ENCODE results near the gene QSOX2. TPM values are rescaled to one million over a fixed set of nuclear protein-coding genes. Genes with fewer than 3 reads are reported as not detected.
A peak's percentile ranks its signal among the peaks of the same experiment; 100 is the strongest.

QSOX2 gene
- total RNA-seq, 2 experiments from 2014 or later = 14.4 TPM

GRCh38 chr9:136246849-136247550 is 1.4 kb upstream of the QSOX2 start:
- peak overlapping the region; percentile 38 for H3K4me3 Mint-ChIP-seq
- intact Hi-C loops (cut with DNase I, micrococcal nuclease) = loop anchor here (1.0 to 10.0 kb wide), 6 partner anchors 20 to 340 kb away; partner anchors contain the start of genes UBAC1 (in 2 of the 2), CAMSAP1 (in 1 of the 2), DNLZ (in 1 of the 2) and SEC16A (in 1 of the 2)
- TF ChIP-seq, protein P1, sequence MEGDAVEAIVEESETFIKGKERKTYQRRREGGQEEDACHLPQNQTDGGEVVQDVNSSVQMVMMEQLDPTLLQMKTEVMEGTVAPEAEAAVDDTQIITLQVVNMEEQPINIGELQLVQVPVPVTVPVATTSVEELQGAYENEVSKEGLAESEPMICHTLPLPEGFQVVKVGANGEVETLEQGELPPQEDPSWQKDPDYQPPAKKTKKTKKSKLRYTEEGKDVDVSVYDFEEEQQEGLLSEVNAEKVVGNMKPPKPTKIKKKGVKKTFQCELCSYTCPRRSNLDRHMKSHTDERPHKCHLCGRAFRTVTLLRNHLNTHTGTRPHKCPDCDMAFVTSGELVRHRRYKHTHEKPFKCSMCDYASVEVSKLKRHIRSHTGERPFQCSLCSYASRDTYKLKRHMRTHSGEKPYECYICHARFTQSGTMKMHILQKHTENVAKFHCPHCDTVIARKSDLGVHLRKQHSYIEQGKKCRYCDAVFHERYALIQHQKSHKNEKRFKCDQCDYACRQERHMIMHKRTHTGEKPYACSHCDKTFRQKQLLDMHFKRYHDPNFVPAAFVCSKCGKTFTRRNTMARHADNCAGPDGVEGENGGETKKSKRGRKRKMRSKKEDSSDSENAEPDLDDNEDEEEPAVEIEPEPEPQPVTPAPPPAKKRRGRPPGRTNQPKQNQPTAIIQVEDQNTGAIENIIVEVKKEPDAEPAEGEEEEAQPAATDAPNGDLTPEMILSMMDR (IDR thresholded peaks at IDR 0.05) = no peak

DNA sequence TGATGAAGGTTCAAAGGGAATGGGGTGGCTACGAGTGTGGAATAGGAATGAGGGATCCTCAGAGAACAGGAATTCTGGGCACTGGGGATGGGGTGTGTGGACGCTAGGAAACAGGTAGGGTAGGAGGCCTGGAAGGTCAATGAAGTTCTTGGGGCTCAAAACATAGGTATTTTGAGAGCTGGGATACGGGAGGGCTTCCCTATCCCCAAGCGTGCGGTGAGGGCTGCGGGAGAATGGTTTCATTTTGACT is 718 bp downstream of the QSOX2 start:
- intact Hi-C loops (cut with DNase I, micrococcal nuclease) = loop anchor here (1.0 to 10.0 kb wide), 5 partner anchors 118 to 338 kb away; partner anchors contain the start of genes UBAC1 (in 2 of the 2), CAMSAP1 (in 1 of the 2), DNLZ (in 1 of the 2) and SEC16A (in 1 of the 2)

More at GRCh38 chr9:136246849-136247550, 1.4 kb upstream of the QSOX2 start:
- H3K27ac ChIP-seq (ENCODE audit: low read depth in 1 of 2, low read length in 2 of 2) = no peak overlapping the region
- ATAC-seq (ENCODE audit: poor library complexity) (no peak), DNase-seq (no peak)
- H3K36me3 ChIP-seq (ENCODE audit: insufficient read depth, low read length) = no peaks in the 10 kb centered on the region
- H3K4me1 ChIP-seq (ENCODE audit: insufficient read depth, low read length) = peaks cover 35% of the 10 kb centered on the region
- ChIA-PET POLR2A (interaction anchor here (2.5 kb wide), 1 partner anchor 20 kb away, joined by 7 read pairs; no protein-coding TSS in a partner anchor), CTCF (interaction anchor here (1.8 kb wide), 1 partner anchor 20 kb away, joined by 4 read pairs; no protein-coding TSS in a partner anchor)
- H3K27me3 ChIP-seq (ENCODE audit: control insufficient read depth in 1 of 2, insufficient read depth in 2 of 2, low read length in 2 of 2) = no peaks in the 10 kb centered on the region
- Mint-ChIP-seq H3K27me3 (no peaks in the 10 kb centered on the region), H3K9me3 (no peaks in the 10 kb centered on the region), H3K4me1 (ENCODE audit: low read depth) (peaks cover 32% of the 10 kb centered on the region), H3K27ac (no peak overlapping the region), H3K36me3 (ENCODE audit: low read depth) (peaks cover 7% of the 10 kb centered on the region)
- no peak overlapping the region for H3K4me3 ChIP-seq (ENCODE audit: low read length)
- no peaks in the 10 kb centered on the region for H3K9me3 ChIP-seq (ENCODE audit: control insufficient read depth in 1 of 2, insufficient read depth in 1 of 2, low read length in 2 of 2)

DNA sequence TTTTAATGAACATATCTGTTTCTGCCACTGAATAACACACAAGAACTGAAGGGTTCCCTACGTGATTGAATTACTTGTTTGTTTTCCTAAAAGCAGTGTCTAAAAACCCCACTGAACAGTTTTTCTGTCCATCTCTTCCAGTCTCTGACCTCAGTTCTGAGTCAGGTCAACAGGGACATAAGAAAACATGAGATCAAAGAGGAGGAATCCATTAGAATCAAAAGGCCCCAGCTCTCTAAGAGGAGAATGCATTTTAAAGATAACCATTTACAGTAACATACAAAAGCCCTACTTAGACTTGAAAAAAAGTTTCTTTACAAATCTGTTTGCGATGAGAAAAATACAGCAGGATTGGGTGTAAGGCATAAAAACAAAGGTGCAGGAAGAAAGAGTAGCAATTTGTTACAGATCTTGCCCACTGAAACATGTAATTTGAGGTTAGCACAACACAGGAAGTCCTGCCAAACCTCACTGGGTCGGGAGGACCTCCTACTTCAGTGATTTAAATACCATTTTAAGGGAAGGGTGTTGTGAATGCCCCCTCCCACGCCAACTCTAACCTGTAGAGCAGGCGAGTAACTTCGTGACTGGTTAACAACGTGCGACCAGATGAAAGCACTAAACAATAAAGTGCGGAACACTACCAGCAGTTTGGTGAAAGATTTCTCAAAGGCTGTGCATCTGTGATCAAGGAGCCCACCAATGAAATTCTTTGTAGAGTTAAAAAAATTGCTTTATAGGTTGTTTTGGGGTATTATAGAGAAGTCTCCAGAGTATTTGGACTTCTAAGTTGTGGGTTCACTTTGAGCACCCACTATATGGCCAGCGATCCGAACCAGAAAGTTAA is 1.3 kb downstream of the QSOX2 start:
- TF ChIP-seq, protein P1 (IDR thresholded peaks at IDR 0.05) = no peak
- POLR2A ChIA-PET = interaction anchor here (2.8 kb wide), 1 partner anchor 23 kb away, joined by 12 read pairs; no protein-coding TSS in a partner anchor
- Histone ChIP-seq H3K36me3 (ENCODE audit: insufficient read depth, low read length) (peaks cover 4% of the 10 kb centered on the region), H3K9me3 (ENCODE audit: control insufficient read depth in 1 of 2, insufficient read depth in 1 of 2, low read length in 2 of 2) (no peaks in the 10 kb centered on the region), H3K4me1 (ENCODE audit: insufficient read depth, low read length) (peaks cover 41% of the 10 kb centered on the region), H3K27ac (ENCODE audit: low read depth in 1 of 2, low read length in 2 of 2) (peak overlapping the region; percentile 15 to 18), H3K4me3 (ENCODE audit: low read length) (peak overlapping the region; percentile 63), H3K27me3 (ENCODE audit: control insufficient read depth in 1 of 2, insufficient read depth in 2 of 2, low read length in 2 of 2) (no peaks in the 10 kb centered on the region)
- Mint-ChIP-seq H3K27me3 (no peaks in the 10 kb centered on the region), H3K9me3 (no peaks in the 10 kb centered on the region), H3K36me3 (ENCODE audit: low read depth) (peaks cover 7% of the 10 kb centered on the region), H3K4me1 (ENCODE audit: low read depth) (peaks cover 41% of the 10 kb centered on the region), H3K4me3 (peak overlapping the region; percentile 94), H3K27ac (peak overlapping the region; percentile 76)
- intact Hi-C loops (cut with DNase I, micrococcal nuclease) = loop anchor here in 1 of 2 experiments (10.0 kb wide), 1 partner anchor 280 kb away; the partner anchor contains the start of gene UBAC1
- ATAC-seq (ENCODE audit: poor library complexity) = peak; percentile 10
- CTCF ChIA-PET = no interaction called here
- peak in 8 of 14 experiments; percentile 11 to 61 (median 18) for DNase-seq

More for the DNA sequence above, 718 bp downstream of the QSOX2 start:
- H3K27ac Mint-ChIP-seq = peak overlapping the region; percentile 76
- peaks cover 4% of the 10 kb centered on the region for H3K36me3 ChIP-seq (ENCODE audit: insufficient read depth, low read length)
- H3K27ac ChIP-seq (ENCODE audit: low read depth in 1 of 2, low read length in 2 of 2) = peak overlapping the region; percentile 15 to 20
- POLR2A ChIA-PET = interaction anchor here (2.8 kb wide), 1 partner anchor 23 kb away, joined by 12 read pairs; no protein-coding TSS in a partner anchor
- H3K9me3 ChIP-seq (ENCODE audit: control insufficient read depth in 1 of 2, insufficient read depth in 1 of 2, low read length in 2 of 2) = no peaks in the 10 kb centered on the region
- TF ChIP-seq, protein P1 (IDR thresholded peaks at IDR 0.05) = no peak
- peaks cover 41% of the 10 kb centered on the region for H3K4me1 Mint-ChIP-seq (ENCODE audit: low read depth)
- H3K27me3 ChIP-seq (ENCODE audit: control insufficient read depth in 1 of 2, insufficient read depth in 2 of 2, low read length in 2 of 2) = no peaks in the 10 kb centered on the region
- no peaks in the 10 kb centered on the region for H3K27me3 Mint-ChIP-seq
- peak overlapping the region; percentile 94 for H3K4me3 Mint-ChIP-seq
- ATAC-seq (ENCODE audit: poor library complexity) (no peak), DNase-seq (no peak)
- H3K4me3 ChIP-seq (ENCODE audit: low read length) = peak overlapping the region; percentile 63
- H3K36me3 Mint-ChIP-seq (ENCODE audit: low read depth) = peaks cover 7% of the 10 kb centered on the region
- peaks cover 39% of the 10 kb centered on the region for H3K4me1 ChIP-seq (ENCODE audit: insufficient read depth, low read length)
- H3K9me3 Mint-ChIP-seq = no peaks in the 10 kb centered on the region
- CTCF ChIA-PET = no interaction called here
